Spleen (tissue), 11 donors: ENCODE data around the gene LZTFL1. TPM values are rescaled to one million over a fixed set of nuclear protein-coding genes. Genes with fewer than 3 reads are reported as not detected.
"Not testable (repeated sequence)": the region's sequence is repeated elsewhere in the genome, so short reads cannot be mapped to it uniquely, and the experiment has no call there.

Experiments
- DNase-seq: peaks from one replicate; pipeline ENCODE4 v3.0.0-alpha.2; 2020
- H3K27ac ChIP-seq, 8 donors: fragments of 200-600 bp; sonication (generic) in 7 of 8; 1 replicate in 4 of 8; 2 replicates in 4 of 8; pipeline versions ENCODE4 v1.5.0 to v1.8.0; 2016 to 2021; ENCODE audit warnings: inconsistent platforms in 4 of 8, mild to moderate bottlenecking in 4 of 8, moderate library complexity in 1 of 8
- H3K27me3 ChIP-seq, 7 donors: fragments of 200-600 bp; sonication (generic) in 6 of 7; replicated peaks in 1 of 7; 1 replicate in 4 of 7; 2 replicates in 3 of 7; pipeline versions ENCODE4 v1.5.0 to v1.8.0; 2016 to 2021; ENCODE audit warnings: inconsistent platforms in 3 of 7, mild to moderate bottlenecking in 1 of 7
- H3K36me3 ChIP-seq, 6 donors: fragments of 200-600 bp; sonication (generic) in 5 of 6; 1 replicate in 4 of 6; 2 replicates in 2 of 6; pipeline versions ENCODE4 v1.5.0 to v1.8.0; 2016 to 2021; ENCODE audit warnings: inconsistent platforms in 2 of 6
- H3K4me1 ChIP-seq, 6 donors: fragments of 200-600 bp; sonication (generic) in 5 of 6; 1 replicate in 3 of 6; 2 replicates in 3 of 6; pipeline versions ENCODE4 v1.5.0 to v1.8.0; 2016 to 2021; ENCODE audit warnings: inconsistent platforms in 3 of 6
- H3K4me3 ChIP-seq, 8 donors: fragments of 200-600 bp; sonication (generic) in 7 of 8; 1 replicate in 4 of 8; 2 replicates in 4 of 8; pipeline versions ENCODE4 v1.5.0 to v1.8.0; 2016 to 2021; ENCODE audit warnings: inconsistent platforms in 4 of 8, mild to moderate bottlenecking in 4 of 8, moderate library complexity in 2 of 8
- H3K9me3 ChIP-seq, 8 donors: fragments of 200-600 bp; sonication (generic) in 7 of 8; 1 replicate in 4 of 8; 2 replicates in 4 of 8; pipeline versions ENCODE4 v1.5.0 to v1.8.0; 2016 to 2021; ENCODE audit warnings: inconsistent platforms in 4 of 8
- CTCF ChIP-seq, 11 experiments: fragments of 200-600 bp in 7 of 11; fragments of 450-650 bp in 4 of 11; sonication (generic) in 4 of 11; IDR thresholded peaks in 8 of 11; conservative IDR thresholded peaks in 3 of 11; 1 replicate in 7 of 11; 2 replicates in 4 of 11; pipeline versions ENCODE4 v1.4.0 to v1.8.0; 2016 to 2021; ENCODE audit warnings: antibody characterized with exemption in 11 of 11, inconsistent platforms in 4 of 11, mild to moderate bottlenecking in 1 of 11
- POLR2A ChIP-seq, 3 donors: fragments of 450-650 bp; IDR thresholded peaks; one replicate each; pipeline ENCODE4 v1.5.1; 2017; ENCODE audit warnings: antibody characterized with exemption in 3 of 3, mild to moderate bottlenecking in 1 of 3
- POLR2AphosphoS5 ChIP-seq, 3 donors: sonication (generic); formaldehyde crosslinking; IDR thresholded peaks; one replicate each; pipeline ENCODE4 v1.5.1; 2017; ENCODE audit warnings: antibody characterized with exemption in 3 of 3
- WGBS, 5 donors: extraction: QIAGEN DNeasy Blood & Tissue Kit in 3 of 5; methylation state at CpG; one replicate each; pipeline versions ENCODE4 v1.1.5 to v1.1.7; 2013 to 2018; 5-methylcytosine and 5-hydroxymethylcytosine counted together
- intact Hi-C: fragments of 100-400 bp; cut with DNase I; formaldehyde crosslinking; loops from one replicate; pipeline ENCODE4 v1.15.0; 2023; ENCODE audit warnings: low total_unique reads
- polyA plus RNA-seq, 3 donors: library from polyadenylated mRNA; stranded (reverse); fragments of 200-250 nt; gene quantifications; one replicate each; pipeline ENCODE4 v1.2.1, GENCODE V29; 2013
- total RNA-seq, 7 donors: library from RNA; depleted of rRNA in 3 of 7; stranded (reverse); fragments of >200 nt in 3 of 7; fragmentation: NEBNext Ultra II Directional in 4 of 7; extraction: Animal tissue kit (Norgen Biotek cat#: 25700) in 4 of 7; gene quantifications; one replicate each; pipeline versions ENCODE4 v1.1.0 to v1.2.1, GENCODE V29; 2016 to 2021
- donor health status: healthy with polysubstance abuse.
- donor health status: DM: no; HTN: no; CAD: no; lungs with moderate emphysema.
- donor health status: DM: no; HTN: no; CAD: no.
- donor health status: Bipolar disorder and iron deficiency.
- donor health status: healthy.
- donor health status: DM: no; HTN: no; CAD: no.
- donor health status: DM: yes; HTN: yes; CAD: no.

The LZTFL1 gene
- total and polyA plus RNA-seq, 10 donors = 6.5 to 22.9 (median 15.5) TPM

GRCh38 chr3:45858809-45859543 lies 17.1 kb upstream of the LZTFL1 start:
- no peaks in the 10 kb centered on the region for H3K27me3 ChIP-seq
- no peak for TF ChIP-seq POLR2AphosphoS5 (IDR thresholded peaks at IDR 0.05)
- no peak for TF ChIP-seq POLR2A (IDR thresholded peaks at IDR 0.05)
- TF ChIP-seq CTCF (IDR thresholded peaks at IDR 0.05 in 8 of 11, conservative IDR thresholded peaks at IDR 0.05 in 3 of 11) = no peak
- H3K4me3 ChIP-seq = no peak overlapping the region
- no peaks in the 10 kb centered on the region for H3K36me3 ChIP-seq
- WGBS, 5 donors = 62 to 72% (median 63%) methylated on average over 7 of the region's 7 CpGs
- H3K9me3 ChIP-seq = peaks cover 0 to 28% (median 13%) of the 10 kb centered on the region in 8 donors
- peaks cover 0 to 11% (median 0%) of the 10 kb centered on the region in 6 donors for H3K4me1 ChIP-seq
- no peak for DNase-seq
- intact Hi-C loops = no loop called here
- H3K27ac ChIP-seq = peak overlapping the region in 1 of 8 donors; percentile 13

- intact Hi-C loops, DNase-seq: not testable (repeated sequence)
These were observed 15.1 kb upstream of the LZTFL1 start for GRCh38 chr3:45857024-45857423.

DNA sequence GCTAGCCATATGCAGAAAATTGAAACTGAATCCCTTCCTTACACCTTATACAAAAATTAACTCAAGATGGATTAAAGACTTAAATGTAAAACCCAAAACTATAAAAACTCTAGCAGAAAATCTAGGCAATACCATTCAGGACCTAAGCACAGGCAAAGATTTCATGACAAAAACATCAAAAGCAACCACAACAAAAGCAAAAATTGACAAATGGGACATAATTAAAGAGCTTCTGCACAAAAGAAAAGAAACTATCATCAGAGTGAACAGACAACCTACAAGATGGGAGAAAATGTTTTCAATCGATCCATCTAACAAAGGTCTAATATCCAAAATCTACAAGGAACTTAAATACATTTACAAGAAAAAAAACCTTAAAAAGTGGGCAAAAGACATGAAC lies 14.4 kb upstream of the LZTFL1 start:
- H3K27me3 ChIP-seq, DNase-seq, H3K27ac ChIP-seq, intact Hi-C loops, H3K4me3 ChIP-seq, H3K36me3 ChIP-seq: not testable (repeated sequence)
- WGBS, 5 donors = 82 to 94% (median 86%) methylated on average over 1 of the region's 1 CpG
- Histone ChIP-seq H3K9me3 (peaks cover 0 to 18% (median 4%) of the 10 kb centered on the region in 8 donors), H3K4me1 (peaks cover 0 to 20% (median 0%) of the 10 kb centered on the region in 6 donors)

More at GRCh38 chr3:45857024-45857423, 15.1 kb upstream of the LZTFL1 start:
- not testable (repeated sequence) for H3K27me3 ChIP-seq, H3K4me3 ChIP-seq, H3K36me3 ChIP-seq, H3K27ac ChIP-seq
- Histone ChIP-seq H3K9me3 (peaks cover 0 to 18% (median 4%) of the 10 kb centered on the region in 8 donors), H3K4me1 (peaks cover 0 to 20% (median 0%) of the 10 kb centered on the region in 6 donors)
- WGBS, 5 donors = 83 to 95% (median 92%) methylated on average over 2 of the region's 2 CpGs

- Histone ChIP-seq H3K4me3 (no peak overlapping the region), H3K9me3 (peaks cover 0 to 18% (median 4%) of the 10 kb centered on the region in 8 donors), H3K27ac (peak overlapping the region in 2 of 8 donors; percentile 28 to 36), H3K4me1 (peaks cover 0 to 9% (median 0%) of the 10 kb centered on the region in 6 donors), H3K36me3 (no peaks in the 10 kb centered on the region), H3K27me3 (no peaks in the 10 kb centered on the region)
- intact Hi-C loops = no loop called here
- WGBS, 5 donors = 44 to 66% (median 60%) methylated on average over 2 of the region's 2 CpGs
- no peak for DNase-seq
- TF ChIP-seq CTCF (IDR thresholded peaks at IDR 0.05 in 8 of 11, conservative IDR thresholded peaks at IDR 0.05 in 3 of 11) (no peak), POLR2AphosphoS5 (IDR thresholded peaks at IDR 0.05) (no peak), POLR2A (IDR thresholded peaks at IDR 0.05) (no peak)
These were observed 10.9 kb upstream of the LZTFL1 start for GRCh38 chr3:45852828-45853227.

DNA sequence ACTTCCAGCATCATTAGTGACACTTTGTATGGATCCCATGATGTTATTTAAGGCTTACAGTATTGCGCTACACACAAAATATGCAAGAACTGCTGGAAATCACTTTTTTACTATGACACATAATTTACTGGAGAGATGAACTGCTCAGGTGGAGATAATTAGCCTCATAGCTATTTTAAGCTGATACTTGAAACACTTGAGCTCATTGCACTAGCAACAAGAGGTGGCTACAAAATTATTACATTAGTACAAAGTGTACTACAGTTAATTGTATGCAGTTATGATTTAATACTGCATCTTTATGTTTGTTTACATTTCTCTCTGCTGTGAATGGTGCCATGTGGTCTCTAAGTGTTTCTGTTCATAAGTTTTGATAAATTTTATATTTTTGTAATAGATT lies 6.5 kb upstream of the LZTFL1 start:
- Histone ChIP-seq H3K36me3 (no peaks in the 10 kb centered on the region), H3K27me3 (no peaks in the 10 kb centered on the region), H3K9me3 (no peaks in the 10 kb centered on the region), H3K4me1 (peaks cover 0 to 7% (median 0%) of the 10 kb centered on the region in 6 donors), H3K27ac (no peak overlapping the region), H3K4me3 (no peak overlapping the region)
- no peak for TF ChIP-seq POLR2A (IDR thresholded peaks at IDR 0.05)
- no peak for TF ChIP-seq POLR2AphosphoS5 (IDR thresholded peaks at IDR 0.05)
- no peak for TF ChIP-seq CTCF (IDR thresholded peaks at IDR 0.05 in 8 of 11, conservative IDR thresholded peaks at IDR 0.05 in 3 of 11)
- WGBS, 5 donors = 43 to 98% (median 91%) methylated on average over 1 of the region's 1 CpG
- intact Hi-C loops = no loop called here
- no peak for DNase-seq
